A549 (cell line): ENCODE results near the gene ENAH. TPM values are rescaled to one million over a fixed set of nuclear protein-coding genes. Genes with fewer than 3 reads are reported as not detected.

Experiments
- ATAC-seq, 2 experiments: fragments of 200-7000 bp in 1 of 2; fragments of >200 bp in 1 of 2; cut with Nextera tagmentation in 1 of 2; cut with Tn5 transposase in 1 of 2; 3 replicates each; pipeline versions ENCODE4 v1.8.0 to v1.9.1; 2018 to 2020; ENCODE audit warnings: mild to moderate bottlenecking in 1 of 2, moderate library complexity in 1 of 2
- CTCF ChIA-PET: fragments of 300-600 bp; sonication (Branson Sonifier 250); formaldehyde crosslinking; extraction: SDS; loops from one replicate; lab custom pipeline; 2021; ENCODE audit warnings: antibody characterized with exemption, inconsistent platforms; lab: Yijun Ruan, JAX
- POLR2A ChIA-PET: fragments of 350-600 bp; formaldehyde crosslinking; extraction: SDS; loops from one replicate; lab custom pipeline; 2021; ENCODE audit warnings: antibody characterized with exemption, inconsistent platforms; lab: Yijun Ruan, JAX
- DNase-seq, 2 experiments: peaks; one replicate each; pipeline versions ENCODE4 v3.0.0 to v3.0.0-alpha.2; 2011 to 2016; ENCODE audit warnings: low read depth in 1 of 2, low spot score in 1 of 2
- FAIRE-seq: peaks from 2 replicates; lab custom pipeline; 2011; peaks lifted over from hg19 to GRCh38; lab: Jason Lieb, UNC
- H3K27ac ChIP-seq, 2 experiments: fragments of >200 bp; sonication (Bioruptor Twin); formaldehyde crosslinking; 3 replicates each; pipeline ENCODE4 v1.5.1; 2016 to 2017
- H3K4me1 ChIP-seq: fragments of >200 bp; sonication (Bioruptor Twin); formaldehyde crosslinking; 3 replicates; pipeline ENCODE4 v1.6.1; 2016
- H3K4me2 ChIP-seq: fragments of >200 bp; sonication (Bioruptor Twin); formaldehyde crosslinking; 3 replicates; pipeline ENCODE4 v1.6.1; 2016
- H3K4me3 ChIP-seq: fragments of >200 bp; sonication (Bioruptor Twin); formaldehyde crosslinking; 3 replicates; pipeline ENCODE4 v1.5.1; 2016
- H3K9me3 ChIP-seq: fragments of >200 bp; sonication (Bioruptor Twin); formaldehyde crosslinking; 3 replicates; pipeline ENCODE4 v1.6.1; 2016
- BHLHE40 ChIP-seq: IDR thresholded peaks from 2 replicates; pipeline ENCODE4 v1.6.1; 2012; ENCODE audit warnings: low read depth, low read length, inconsistent platforms
- CBX2 ChIP-seq: fragments of 200-600 bp; sonication (generic); IDR thresholded peaks from 2 replicates; pipeline ENCODE4 v1.6.1; 2016; ENCODE audit warnings: low read depth, mild to moderate bottlenecking, borderline replicate concordance
- CHD4 ChIP-seq: fragments of 200-600 bp; sonication (generic); IDR thresholded peaks from 2 replicates; pipeline ENCODE4 v1.6.1; 2016; ENCODE audit warnings: antibody characterized with exemption, mild to moderate bottlenecking, borderline replicate concordance
- FOSB ChIP-seq: fragments of 250-450 bp; sonication (Bioruptor Pico); IDR thresholded peaks from 2 replicates; pipeline ENCODE4 v1.5.0; 2020; ENCODE audit warnings: mild to moderate bottlenecking, moderate library complexity
- HOXB13 ChIP-seq: fragments of 250-450 bp; sonication (Bioruptor Pico); IDR thresholded peaks from 2 replicates; pipeline ENCODE4 v1.5.0; 2020; ENCODE audit warnings: low read depth, mild to moderate bottlenecking, moderate library complexity
- JUNB ChIP-seq: fragments of >200 bp; sonication (Bioruptor Twin); formaldehyde crosslinking; IDR thresholded peaks from 2 replicates; pipeline ENCODE4 v1.6.1; 2016
- KDM5A ChIP-seq: fragments of 200-600 bp; sonication (generic); IDR thresholded peaks from 2 replicates; pipeline ENCODE4 v1.6.1; 2016; ENCODE audit warnings: antibody characterized with exemption, mild to moderate bottlenecking
- MYC ChIP-seq: IDR thresholded peaks from 2 replicates; pipeline ENCODE4 v1.6.1; 2012; ENCODE audit warnings: mild to moderate bottlenecking, inconsistent platforms, low read length, improper control_type of control experiment, borderline replicate concordance
- RNF2 ChIP-seq: fragments of 200-600 bp; sonication (generic); IDR thresholded peaks from 2 replicates; pipeline ENCODE4 v1.6.1; 2016; ENCODE audit warnings: low read depth, mild to moderate bottlenecking, antibody characterized with exemption, moderate library complexity, borderline replicate concordance
- SREBF2 ChIP-seq: fragments of 450-650 bp; IDR thresholded peaks from 2 replicates; pipeline ENCODE4 v1.6.1; 2014; ENCODE audit warnings: mild to moderate bottlenecking, moderate library complexity
- TP53 ChIP-seq: fragments of 250-450 bp; sonication (Bioruptor Pico); IDR thresholded peaks from 2 replicates; pipeline ENCODE4 v1.5.0; 2021; ENCODE audit warnings: mild to moderate bottlenecking, moderate library complexity
- USF2 ChIP-seq: fragments of 450-650 bp; IDR thresholded peaks from 2 replicates; pipeline ENCODE4 v1.6.1; 2014; ENCODE audit warnings: antibody characterized with exemption
- ZC3H11A ChIP-seq: fragments of 450-650 bp; IDR thresholded peaks from 2 replicates; pipeline ENCODE4 v1.6.1; 2014; ENCODE audit warnings: antibody characterized with exemption, mild to moderate bottlenecking
- ZNF302 ChIP-seq: fragments of 250-450 bp; sonication (Bioruptor Pico); IDR thresholded peaks from 2 replicates; pipeline ENCODE4 v1.9.0; 2021; ENCODE audit warnings: inconsistent platforms, mild to moderate bottlenecking, moderate library complexity
- WGBS: methylation state at CpG from one replicate; pipeline ENCODE4 v1.1.6; 2017; ENCODE audit errors: missing lambda C conversion rate; 5-methylcytosine and 5-hydroxymethylcytosine counted together
- polyA plus RNA-seq, 4 experiments: library from polyadenylated mRNA; depleted of rRNA in 3 of 4; stranded (reverse); fragments of >200 nt; fragmentation: RNase III in 1 of 4; extraction: RNeasy Plus Mini Kit Qiagen cat#74134 plus additional on column Dnase treatment in 1 of 4; gene quantifications; 2 replicates in 3 of 4; 3 replicates in 1 of 4; pipeline ENCODE4 v1.2.3, GENCODE V29; 2011 to 2017
- TF ChIP-seq, protein P1 (sequence below): fragments of 200-600 bp; sonication (generic); IDR thresholded peaks from 2 replicates; pipeline ENCODE4 v1.6.1; 2016; ENCODE audit warnings: antibody characterized with exemption, mild to moderate bottlenecking, moderate library complexity
- TF ChIP-seq, protein P2 (sequence below): IDR thresholded peaks from 2 replicates; pipeline ENCODE4 v1.6.1; 2012

The ENAH gene
- polyA plus RNA-seq, 2 of the 4 experiments (the other 2 are of a cell fraction), result 142 to 155 TPM

DNA sequence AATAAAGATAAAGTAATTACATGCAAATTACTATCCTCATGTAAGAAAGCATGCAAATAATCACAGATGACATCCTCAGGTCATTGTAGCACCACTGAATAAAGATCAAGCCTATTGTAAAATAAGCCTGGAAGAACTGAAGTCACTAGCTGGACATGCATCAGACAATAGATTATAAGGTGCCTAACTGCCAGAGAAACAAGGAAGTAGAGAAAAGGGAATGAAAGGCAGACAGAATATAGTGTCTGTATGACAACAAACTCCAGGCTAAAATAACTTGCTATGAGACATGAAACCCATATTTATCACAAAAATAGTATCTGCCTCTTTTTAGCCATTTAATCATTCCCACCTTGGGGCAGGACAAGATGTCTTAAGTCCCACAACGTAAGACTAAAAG lies 108.7 kb downstream of the ENAH start:
- POLR2A ChIA-PET, result interaction anchor here (0.7 kb wide), 1 partner anchor 233 kb away, joined by 3 read pairs; no protein-coding TSS in a partner anchor
- no peaks in the 10 kb centered on the region for H3K9me3 ChIP-seq
- TF ChIP-seq KDM5A (no peak), ZNF302 (CRISPR knock-in tag) (no peak), FOSB (CRISPR knock-in tag) (no peak), RNF2 (no peak), CBX2 (no peak), USF2 (no peak), SREBF2 (no peak), TP53 (no peak)
- TF ChIP-seq, protein P1, sequence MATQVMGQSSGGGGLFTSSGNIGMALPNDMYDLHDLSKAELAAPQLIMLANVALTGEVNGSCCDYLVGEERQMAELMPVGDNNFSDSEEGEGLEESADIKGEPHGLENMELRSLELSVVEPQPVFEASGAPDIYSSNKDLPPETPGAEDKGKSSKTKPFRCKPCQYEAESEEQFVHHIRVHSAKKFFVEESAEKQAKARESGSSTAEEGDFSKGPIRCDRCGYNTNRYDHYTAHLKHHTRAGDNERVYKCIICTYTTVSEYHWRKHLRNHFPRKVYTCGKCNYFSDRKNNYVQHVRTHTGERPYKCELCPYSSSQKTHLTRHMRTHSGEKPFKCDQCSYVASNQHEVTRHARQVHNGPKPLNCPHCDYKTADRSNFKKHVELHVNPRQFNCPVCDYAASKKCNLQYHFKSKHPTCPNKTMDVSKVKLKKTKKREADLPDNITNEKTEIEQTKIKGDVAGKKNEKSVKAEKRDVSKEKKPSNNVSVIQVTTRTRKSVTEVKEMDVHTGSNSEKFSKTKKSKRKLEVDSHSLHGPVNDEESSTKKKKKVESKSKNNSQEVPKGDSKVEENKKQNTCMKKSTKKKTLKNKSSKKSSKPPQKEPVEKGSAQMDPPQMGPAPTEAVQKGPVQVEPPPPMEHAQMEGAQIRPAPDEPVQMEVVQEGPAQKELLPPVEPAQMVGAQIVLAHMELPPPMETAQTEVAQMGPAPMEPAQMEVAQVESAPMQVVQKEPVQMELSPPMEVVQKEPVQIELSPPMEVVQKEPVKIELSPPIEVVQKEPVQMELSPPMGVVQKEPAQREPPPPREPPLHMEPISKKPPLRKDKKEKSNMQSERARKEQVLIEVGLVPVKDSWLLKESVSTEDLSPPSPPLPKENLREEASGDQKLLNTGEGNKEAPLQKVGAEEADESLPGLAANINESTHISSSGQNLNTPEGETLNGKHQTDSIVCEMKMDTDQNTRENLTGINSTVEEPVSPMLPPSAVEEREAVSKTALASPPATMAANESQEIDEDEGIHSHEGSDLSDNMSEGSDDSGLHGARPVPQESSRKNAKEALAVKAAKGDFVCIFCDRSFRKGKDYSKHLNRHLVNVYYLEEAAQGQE, result no peak
- WGBS, result 91% methylated on average over 1 of the region's 1 CpG
- H3K27ac ChIP-seq, result no peak overlapping the region
- peaks cover 19% of the 10 kb centered on the region for H3K4me1 ChIP-seq
- ATAC-seq (no peak), DNase-seq (no peak), FAIRE-seq (no peak)
- no peak overlapping the region for H3K4me2 ChIP-seq
- CTCF ChIA-PET, result interaction anchor here (0.6 to 3.3 kb wide), 4 partner anchors 9 to 228 kb away, joined by 3 to 15 read pairs (median 4); no protein-coding TSS in a partner anchor
- H3K4me3 ChIP-seq, result no peak overlapping the region

GRCh38 chr1:225543350-225543749 lies 109.6 kb downstream of the ENAH start:
- Histone ChIP-seq H3K4me2 (no peak overlapping the region), H3K9me3 (no peaks in the 10 kb centered on the region), H3K4me3 (no peak overlapping the region), H3K27ac (no peak overlapping the region), H3K4me1 (peaks cover 22% of the 10 kb centered on the region)
- ChIA-PET POLR2A (no interaction called here), CTCF (interaction anchor here (1.4 to 3.3 kb wide), 5 partner anchors 11 to 229 kb away, joined by 3 to 15 read pairs (median 4); no protein-coding TSS in a partner anchor)
- DNase-seq, result no peak
- ATAC-seq, result no peak
- no peak for TF ChIP-seq ZC3H11A
- no peak for TF ChIP-seq MYC
- TF ChIP-seq, protein P2, sequence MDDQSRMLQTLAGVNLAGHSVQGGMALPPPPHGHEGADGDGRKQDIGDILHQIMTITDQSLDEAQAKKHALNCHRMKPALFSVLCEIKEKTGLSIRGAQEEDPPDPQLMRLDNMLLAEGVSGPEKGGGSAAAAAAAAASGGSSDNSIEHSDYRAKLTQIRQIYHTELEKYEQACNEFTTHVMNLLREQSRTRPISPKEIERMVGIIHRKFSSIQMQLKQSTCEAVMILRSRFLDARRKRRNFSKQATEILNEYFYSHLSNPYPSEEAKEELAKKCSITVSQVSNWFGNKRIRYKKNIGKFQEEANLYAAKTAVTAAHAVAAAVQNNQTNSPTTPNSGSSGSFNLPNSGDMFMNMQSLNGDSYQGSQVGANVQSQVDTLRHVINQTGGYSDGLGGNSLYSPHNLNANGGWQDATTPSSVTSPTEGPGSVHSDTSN, result no peak
- FAIRE-seq, result no peak

GRCh38 chr1:225541383-225541782 lies 111.5 kb downstream of the ENAH start:
- peaks cover 22% of the 10 kb centered on the region for H3K4me1 ChIP-seq
- no peak for FAIRE-seq
- H3K4me3 ChIP-seq, result no peak overlapping the region
- CTCF ChIA-PET, result interaction anchor here (0.8 to 3.3 kb wide), 4 partner anchors 11 to 231 kb away, joined by 3 to 15 read pairs (median 5); no protein-coding TSS in a partner anchor
- H3K4me2 ChIP-seq, result no peak overlapping the region
- TF ChIP-seq HOXB13 (CRISPR knock-in tag) (no peak), CHD4 (no peak), BHLHE40 (no peak), TP53 (no peak), JUNB (no peak)
- TF ChIP-seq, all 56 proteins: peak for 0
- ATAC-seq (no peak), DNase-seq (no peak)
- H3K27ac ChIP-seq, result no peak overlapping the region
- POLR2A ChIA-PET, result no interaction called here
- H3K9me3 ChIP-seq, result no peaks in the 10 kb centered on the region
- 93% methylated on average over 9 of the region's 9 CpGs for WGBS
